Endothelial cell of umbilical vein (primary cell): ENCODE measurements around the gene ACE. TPM values are rescaled to one million over a fixed set of nuclear protein-coding genes. Genes with fewer than 3 reads are reported as not detected.

Experiments used
- BruUV-seq: library from RNA; stranded (reverse); fragments of 400-500 nt; replicated peaks from 2 replicates; lab custom pipeline; 2021; lab: Mats Ljungman, UMichigan
- CTCF ChIA-PET: fragments of 300-600, 350-600 bp; sonication (Branson Sonifier 250); formaldehyde crosslinking; loops from one replicate; lab custom pipeline; 2021; ENCODE audit warnings: antibody characterized with exemption, inconsistent platforms; lab: Charles Lee
- POLR2A ChIA-PET: fragments of 300-600, 350-600 bp; sonication (Branson Sonifier 250); formaldehyde crosslinking; loops from one replicate; lab custom pipeline; 2021; ENCODE audit warnings: antibody characterized with exemption, inconsistent platforms; lab: Charles Lee
- DNase-seq: peaks from one replicate; pipeline ENCODE4 v3.0.0-alpha.2; 2011; ENCODE audit warnings: low read depth, low spot score
- FAIRE-seq: peaks from 2 replicates; lab custom pipeline; 2011; peaks lifted over from hg19 to GRCh38; lab: Jason Lieb, UNC
- H2AFZ ChIP-seq: 2 replicates; pipeline ENCODE4 v1.6.0; 2012; ENCODE audit warnings: low read depth, low read length, control low read depth, inconsistent platforms
- H3K27ac ChIP-seq: 2 replicates; pipeline ENCODE4 v1.5.1; 2011; ENCODE audit warnings: low read depth, mild to moderate bottlenecking, control low read depth, low read length, moderate library complexity; ENCODE audit not compliant: insufficient read depth
- H3K27me3 ChIP-seq, 2 experiments: 2 replicates each; pipeline versions ENCODE4 v1.6.0 to v1.6.1; 2011; ENCODE audit warnings: low read length in 2 of 2, mixed read lengths in 1 of 2; ENCODE audit not compliant: control insufficient read depth in 2 of 2, insufficient read depth in 2 of 2
- H3K36me3 ChIP-seq, 2 experiments: 2 replicates in 1 of 2; 3 replicates in 1 of 2; pipeline ENCODE4 v1.5.1; 2011; ENCODE audit warnings: low read length in 2 of 2, mild to moderate bottlenecking in 1 of 2, moderate library complexity in 1 of 2; ENCODE audit not compliant: control insufficient read depth in 2 of 2, insufficient read depth in 2 of 2; ENCODE audit errors: extremely low read depth in 1 of 2
- H3K4me1 ChIP-seq: 3 replicates; pipeline ENCODE4 v1.5.1; 2011; ENCODE audit warnings: mild to moderate bottlenecking, low read length; ENCODE audit not compliant: control insufficient read depth, insufficient read depth; ENCODE audit errors: extremely low read depth
- H3K4me2 ChIP-seq: 2 replicates; pipeline ENCODE4 v1.6.1; 2011; ENCODE audit warnings: low read length, control low read depth, mixed read lengths; ENCODE audit not compliant: insufficient read depth
- H3K4me3 ChIP-seq, 3 experiments: fragments of 200-600 bp in 1 of 3; sonication (generic), shearing (Covaris generic) in 1 of 3; replicated peaks in 1 of 3; 2 replicates each; pipeline ENCODE4 v1.5.1; 2011 to 2016; ENCODE audit warnings: control low read depth in 3 of 3, low read length in 3 of 3, mild to moderate bottlenecking in 2 of 3, inconsistent platforms in 1 of 3, low read depth in 1 of 3, moderate library complexity in 1 of 3; ENCODE audit not compliant: insufficient read depth in 1 of 3
- H3K79me2 ChIP-seq: 2 replicates; pipeline ENCODE4 v1.6.0; 2012; ENCODE audit warnings: low read length, inconsistent platforms; ENCODE audit not compliant: control insufficient read depth, insufficient read depth
- H3K9ac ChIP-seq: replicated peaks from 2 replicates; pipeline ENCODE3; 2011; ENCODE audit warnings: low read length, control low read depth; ENCODE audit not compliant: insufficient read depth; ENCODE audit errors: extremely low read depth
- H3K9me1 ChIP-seq: replicated peaks from 3 replicates; pipeline ENCODE4 v1.6.0; 2011; ENCODE audit warnings: mild to moderate bottlenecking, low read length; ENCODE audit not compliant: control insufficient read depth, insufficient read depth; ENCODE audit errors: extremely low read depth
- H3K9me3 ChIP-seq: replicated peaks from 2 replicates; pipeline ENCODE4 v1.5.1; 2012; ENCODE audit warnings: low read length, inconsistent platforms; ENCODE audit not compliant: control insufficient read depth, insufficient read depth
- H4K20me1 ChIP-seq: replicated peaks from 2 replicates; pipeline ENCODE3; 2011; ENCODE audit warnings: mild to moderate bottlenecking, low read length; ENCODE audit not compliant: control insufficient read depth, insufficient read depth; ENCODE audit errors: extremely low read depth
- EZH2 ChIP-seq: IDR thresholded peaks from 2 replicates; pipeline ENCODE4 v1.6.1; 2012; ENCODE audit warnings: borderline replicate concordance, low read depth, mild to moderate bottlenecking, moderate library complexity, low read length, inconsistent platforms; ENCODE audit not compliant: severe bottlenecking
- FOS ChIP-seq: IDR thresholded peaks from 2 replicates; pipeline ENCODE4 v1.6.1; 2011; ENCODE audit warnings: mild to moderate bottlenecking, low read length, moderate library complexity, borderline replicate concordance; ENCODE audit not compliant: insufficient read depth
- GATA2 ChIP-seq: IDR thresholded peaks from 2 replicates; pipeline ENCODE4 v1.7.0; 2011; ENCODE audit warnings: low read depth, mild to moderate bottlenecking, moderate library complexity, mixed read lengths, low read length; ENCODE audit not compliant: insufficient read length, insufficient read depth
- JUN ChIP-seq: IDR thresholded peaks from 2 replicates; pipeline ENCODE4 v1.6.1; 2011; ENCODE audit warnings: borderline replicate concordance, low read depth; ENCODE audit not compliant: insufficient read length, insufficient read depth
- MAX ChIP-seq: IDR thresholded peaks from 2 replicates; pipeline ENCODE4 v1.6.1; 2011; ENCODE audit not compliant: insufficient read depth, insufficient read length
- MYC ChIP-seq: IDR thresholded peaks from one replicate; pipeline ENCODE4 v1.6.1; 2011; ENCODE audit warnings: mild to moderate bottlenecking, low read depth, low read length
- POLR2A ChIP-seq: IDR thresholded peaks from 2 replicates; pipeline ENCODE4 v1.6.1; 2012; ENCODE audit warnings: low read depth, mild to moderate bottlenecking, control low read depth, low read length
- POLR2AphosphoS5 ChIP-seq: IDR thresholded peaks from 2 replicates; pipeline ENCODE4 v1.6.1; 2012; ENCODE audit warnings: low read depth, mild to moderate bottlenecking, control low read depth, low read length, moderate library complexity; ENCODE audit not compliant: insufficient read depth
- dilution Hi-C: fragments of 300-500 bp; cut with MboI; formaldehyde crosslinking; loops from one replicate; pipeline ENCODE4 v1.15.0; 2019; ENCODE audit warnings: low sequenced_read_pairs; ENCODE audit not compliant: extremely low pct_ligation_motif_present
- intact Hi-C: fragments of 100-400 bp; cut with micrococcal nuclease; formaldehyde crosslinking; loops from one replicate; pipeline ENCODE4 v1.10.0; 2022
- polyA plus RNA-seq, 4 experiments: library from polyadenylated mRNA; depleted of rRNA in 3 of 4; stranded (reverse) in 3 of 4; unstranded in 1 of 4; fragments of >200 nt; gene quantifications; 2 replicates each; pipeline versions ENCODE4 v1.2.1 to v1.2.3, GENCODE V29; 2011 to 2012; ENCODE audit warnings: missing spikeins in 1 of 4
- total RNA-seq: library from RNA; stranded (reverse); gene quantifications from 2 replicates; pipeline ENCODE4 v1.2.3, GENCODE V29; 2021
- TF ChIP-seq, protein P1 (sequence below), 2 donors: IDR thresholded peaks; 1 replicate in 1 of 2; 2 replicates in 1 of 2; pipeline ENCODE4 v1.5.1; 2011; ENCODE audit warnings: low read length in 2 of 2, mild to moderate bottlenecking in 2 of 2, moderate library complexity in 2 of 2, control low read depth in 1 of 2, inconsistent platforms in 1 of 2, low read depth in 1 of 2; ENCODE audit not compliant: insufficient read depth in 1 of 2; ENCODE audit errors: extremely low read depth in 1 of 2

Gene ACE
- total and polyA plus RNA-seq, 2 donors (not counting 3 experiments of a cell fraction or from before 2014, with no cell fraction given), result 63.4 to 207 TPM

DNA sequence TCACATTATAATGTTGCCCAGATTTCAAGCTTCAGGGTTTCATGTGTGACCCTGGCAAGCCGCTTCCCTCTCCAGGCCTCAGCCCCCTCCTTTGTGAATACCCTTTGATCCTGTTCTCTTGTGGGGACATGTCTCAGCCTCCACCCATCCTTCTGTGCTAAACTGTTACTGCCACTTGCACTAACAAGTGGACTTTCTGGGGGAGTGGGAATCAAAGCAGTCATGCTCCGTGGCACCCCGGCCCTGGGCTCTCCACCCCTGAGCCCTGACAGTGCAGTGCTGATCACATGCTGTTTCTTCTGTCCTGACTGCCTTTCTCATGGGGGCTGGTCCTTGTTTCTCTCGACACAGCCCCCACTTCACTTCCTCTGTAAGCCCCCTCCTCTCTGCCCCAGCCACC lies 63.7 kb downstream of the ACE start:
- intact Hi-C loops, result no loop called here
- no peak for TF ChIP-seq GATA2
- no peaks in the 10 kb centered on the region for H3K79me2 ChIP-seq
- no peak for FAIRE-seq
- no peaks in the 10 kb centered on the region for H4K20me1 ChIP-seq
- BruUV-seq, result no TSS peak
- CTCF ChIA-PET, result no interaction called here
- POLR2A ChIA-PET, result no interaction called here
- H3K36me3 ChIP-seq, result no peaks in the 10 kb centered on the region
- H3K4me3 ChIP-seq, result no peak overlapping the region
- dilution Hi-C loops, result no loop called here
- H3K4me1 ChIP-seq, result no peaks in the 10 kb centered on the region
- peaks cover 18 to 19% of the 10 kb centered on the region in 2 experiments for H3K27me3 ChIP-seq
- no peak overlapping the region for H2AFZ ChIP-seq
- H3K9me1 ChIP-seq, result no peaks in the 10 kb centered on the region
- DNase-seq, result no peak
- H3K9me3 ChIP-seq, result no peaks in the 10 kb centered on the region
- no peak overlapping the region for H3K4me2 ChIP-seq
- no peak overlapping the region for H3K9ac ChIP-seq
- H3K27ac ChIP-seq, result no peak overlapping the region

GRCh38 chr17:63542218-63542545 lies 65.3 kb downstream of the ACE start:
- Histone ChIP-seq H3K4me1 (no peaks in the 10 kb centered on the region), H3K4me2 (no peak overlapping the region), H3K79me2 (no peaks in the 10 kb centered on the region), H3K9me3 (no peaks in the 10 kb centered on the region), H3K4me3 (no peak overlapping the region), H2AFZ (no peak overlapping the region), H3K27ac (no peak overlapping the region), H3K36me3 (no peaks in the 10 kb centered on the region), H3K27me3 (peaks cover 18 to 19% of the 10 kb centered on the region in 2 experiments), H4K20me1 (no peaks in the 10 kb centered on the region), H3K9me1 (no peaks in the 10 kb centered on the region), H3K9ac (no peak overlapping the region)
- ChIA-PET CTCF (interaction anchor here (1.0 to 1.5 kb wide), 3 partner anchors 9 to 117 kb away, joined by 3 to 6 read pairs (median 4); no protein-coding TSS in a partner anchor), POLR2A (no interaction called here)
- TF ChIP-seq FOS (no peak), MAX (no peak), GATA2 (no peak), MYC (no peak), JUN (no peak), POLR2A (no peak), EZH2 (no peak), POLR2AphosphoS5 (no peak)
- TF ChIP-seq, protein P1, sequence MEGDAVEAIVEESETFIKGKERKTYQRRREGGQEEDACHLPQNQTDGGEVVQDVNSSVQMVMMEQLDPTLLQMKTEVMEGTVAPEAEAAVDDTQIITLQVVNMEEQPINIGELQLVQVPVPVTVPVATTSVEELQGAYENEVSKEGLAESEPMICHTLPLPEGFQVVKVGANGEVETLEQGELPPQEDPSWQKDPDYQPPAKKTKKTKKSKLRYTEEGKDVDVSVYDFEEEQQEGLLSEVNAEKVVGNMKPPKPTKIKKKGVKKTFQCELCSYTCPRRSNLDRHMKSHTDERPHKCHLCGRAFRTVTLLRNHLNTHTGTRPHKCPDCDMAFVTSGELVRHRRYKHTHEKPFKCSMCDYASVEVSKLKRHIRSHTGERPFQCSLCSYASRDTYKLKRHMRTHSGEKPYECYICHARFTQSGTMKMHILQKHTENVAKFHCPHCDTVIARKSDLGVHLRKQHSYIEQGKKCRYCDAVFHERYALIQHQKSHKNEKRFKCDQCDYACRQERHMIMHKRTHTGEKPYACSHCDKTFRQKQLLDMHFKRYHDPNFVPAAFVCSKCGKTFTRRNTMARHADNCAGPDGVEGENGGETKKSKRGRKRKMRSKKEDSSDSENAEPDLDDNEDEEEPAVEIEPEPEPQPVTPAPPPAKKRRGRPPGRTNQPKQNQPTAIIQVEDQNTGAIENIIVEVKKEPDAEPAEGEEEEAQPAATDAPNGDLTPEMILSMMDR (IDR thresholded peaks at IDR 0.05; ENCODE audit: extremely low read depth in 1 of 2, insufficient read depth in 1 of 2, low read depth in 1 of 2, low read length in 2 of 2), result no peak
- BruUV-seq, result no TSS peak
- FAIRE-seq (no peak), DNase-seq (no peak)
- intact Hi-C loops (no loop called here), dilution Hi-C loops (no loop called here)
